ENCODE measurements around the gene NTF4.

The NTF4 gene, protein sequence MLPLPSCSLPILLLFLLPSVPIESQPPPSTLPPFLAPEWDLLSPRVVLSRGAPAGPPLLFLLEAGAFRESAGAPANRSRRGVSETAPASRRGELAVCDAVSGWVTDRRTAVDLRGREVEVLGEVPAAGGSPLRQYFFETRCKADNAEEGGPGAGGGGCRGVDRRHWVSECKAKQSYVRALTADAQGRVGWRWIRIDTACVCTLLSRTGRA

DNA sequence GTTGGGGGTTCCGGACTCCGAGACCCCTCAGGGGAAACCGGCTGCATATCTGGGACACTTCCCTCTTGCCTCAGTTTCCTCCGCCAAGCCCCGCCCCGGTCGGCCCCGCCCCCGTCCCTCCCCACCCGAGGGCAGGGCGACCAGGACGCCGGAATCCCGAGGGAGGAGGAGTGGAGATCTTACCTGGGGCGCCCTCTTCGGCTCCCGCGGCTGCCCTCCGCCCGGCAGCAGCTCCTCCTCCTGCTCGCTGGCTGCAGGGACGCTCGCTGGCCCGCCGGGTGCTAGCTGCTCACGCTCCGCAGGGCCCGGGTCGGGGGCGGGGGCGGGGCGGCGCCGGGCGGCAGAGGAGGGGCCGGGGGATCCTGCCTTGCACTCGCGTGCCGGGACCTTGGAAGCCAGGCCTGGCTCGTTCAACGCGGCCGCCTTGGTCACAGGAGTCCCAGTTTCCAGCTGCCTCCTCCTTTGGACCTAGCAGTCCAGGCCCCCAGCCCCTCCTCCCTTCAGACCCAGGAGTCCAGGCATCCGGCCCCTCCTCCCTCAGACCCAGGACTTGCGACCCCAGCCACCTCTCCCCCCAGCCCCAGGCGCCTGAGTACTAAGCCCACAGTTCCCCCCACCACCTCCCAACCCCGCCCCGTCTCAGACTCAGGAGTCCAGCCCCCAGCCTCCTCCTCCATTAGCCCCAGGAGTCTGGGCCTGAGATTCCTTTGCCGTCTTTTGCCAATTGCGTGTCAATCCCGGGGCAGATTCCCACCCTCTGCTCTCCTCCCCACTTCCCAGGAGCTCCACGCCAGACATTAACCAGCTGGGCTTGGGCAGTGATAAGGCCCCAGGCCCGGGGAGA, at the start of gene NTF4:
Gene NTF4 (minus strand): TSS at position 51 of the 844 bp plus-strand sequence. CDS start 2,821 bp downstream, outside the sequence.
- in situ Hi-C loops (cut with MboI; ENCODE audit: low pct_unique_long_range_greater_than_20kb, low sequenced_read_pairs, unreplicated experiment): no loop called here
- TF ChIP-seq, protein P1, sequence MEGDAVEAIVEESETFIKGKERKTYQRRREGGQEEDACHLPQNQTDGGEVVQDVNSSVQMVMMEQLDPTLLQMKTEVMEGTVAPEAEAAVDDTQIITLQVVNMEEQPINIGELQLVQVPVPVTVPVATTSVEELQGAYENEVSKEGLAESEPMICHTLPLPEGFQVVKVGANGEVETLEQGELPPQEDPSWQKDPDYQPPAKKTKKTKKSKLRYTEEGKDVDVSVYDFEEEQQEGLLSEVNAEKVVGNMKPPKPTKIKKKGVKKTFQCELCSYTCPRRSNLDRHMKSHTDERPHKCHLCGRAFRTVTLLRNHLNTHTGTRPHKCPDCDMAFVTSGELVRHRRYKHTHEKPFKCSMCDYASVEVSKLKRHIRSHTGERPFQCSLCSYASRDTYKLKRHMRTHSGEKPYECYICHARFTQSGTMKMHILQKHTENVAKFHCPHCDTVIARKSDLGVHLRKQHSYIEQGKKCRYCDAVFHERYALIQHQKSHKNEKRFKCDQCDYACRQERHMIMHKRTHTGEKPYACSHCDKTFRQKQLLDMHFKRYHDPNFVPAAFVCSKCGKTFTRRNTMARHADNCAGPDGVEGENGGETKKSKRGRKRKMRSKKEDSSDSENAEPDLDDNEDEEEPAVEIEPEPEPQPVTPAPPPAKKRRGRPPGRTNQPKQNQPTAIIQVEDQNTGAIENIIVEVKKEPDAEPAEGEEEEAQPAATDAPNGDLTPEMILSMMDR (IDR thresholded peaks at IDR 0.05; ENCODE audit: extremely low read depth, insufficient read depth, missing control alignments): no peak
- no peak for DNase-seq (ENCODE audit: low spot score)

DNA sequence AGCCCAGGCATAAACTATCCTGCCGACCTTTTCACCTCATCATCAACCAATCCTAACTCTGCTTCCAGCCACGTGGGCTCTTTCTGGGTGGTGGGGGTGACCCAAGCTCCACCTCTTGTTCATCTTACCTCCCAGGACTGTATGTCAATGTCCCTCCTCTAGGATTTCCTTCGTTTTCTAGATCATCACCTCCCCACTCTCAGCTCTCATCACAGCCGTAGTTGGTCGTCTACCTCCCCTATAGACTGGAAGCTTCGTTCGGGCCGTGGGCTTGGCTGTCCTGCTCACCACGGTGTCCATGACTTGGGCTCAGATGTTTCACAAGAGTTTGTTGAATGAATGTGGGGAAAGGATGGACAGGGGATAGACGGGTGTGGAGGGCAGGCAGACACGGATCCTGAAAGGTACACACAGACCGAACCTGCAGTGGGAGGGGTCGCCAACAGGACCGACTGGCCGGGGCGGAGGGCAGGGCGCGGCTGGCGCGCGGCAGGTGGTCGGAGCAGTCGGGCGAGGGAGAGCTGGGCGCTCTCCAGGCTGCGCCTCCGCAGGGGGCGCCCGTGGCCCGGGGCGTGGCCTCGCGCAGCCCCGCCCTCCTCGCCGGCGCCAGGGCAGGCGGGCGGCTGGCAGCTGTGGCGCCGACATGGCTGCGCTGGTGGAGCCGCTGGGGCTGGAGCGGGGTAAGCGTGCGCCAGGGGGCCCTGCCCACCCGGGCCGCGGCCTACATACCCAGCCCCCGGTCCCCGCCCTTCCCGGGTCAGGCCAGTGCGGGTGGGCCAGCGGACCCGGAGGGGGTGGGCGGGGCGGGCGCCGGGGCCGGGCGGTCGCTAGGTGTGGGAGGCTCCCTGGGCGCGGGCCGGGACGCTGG, 49.4 kb upstream of the NTF4 start, which contains the start of gene LIN7B:
Gene LIN7B (plus strand): TSS at position 609 of the 868 bp plus-strand sequence. CDS start 35 bp downstream, at position 644.
- TF ChIP-seq, protein P1 (IDR thresholded peaks at IDR 0.05; ENCODE audit: extremely low read depth, insufficient read depth, missing control alignments): peak; percentile 74
- peak; percentile 96 for DNase-seq (ENCODE audit: low spot score)
- in situ Hi-C loops (cut with MboI; ENCODE audit: low pct_unique_long_range_greater_than_20kb, low sequenced_read_pairs, unreplicated experiment): no loop called here

DNA sequence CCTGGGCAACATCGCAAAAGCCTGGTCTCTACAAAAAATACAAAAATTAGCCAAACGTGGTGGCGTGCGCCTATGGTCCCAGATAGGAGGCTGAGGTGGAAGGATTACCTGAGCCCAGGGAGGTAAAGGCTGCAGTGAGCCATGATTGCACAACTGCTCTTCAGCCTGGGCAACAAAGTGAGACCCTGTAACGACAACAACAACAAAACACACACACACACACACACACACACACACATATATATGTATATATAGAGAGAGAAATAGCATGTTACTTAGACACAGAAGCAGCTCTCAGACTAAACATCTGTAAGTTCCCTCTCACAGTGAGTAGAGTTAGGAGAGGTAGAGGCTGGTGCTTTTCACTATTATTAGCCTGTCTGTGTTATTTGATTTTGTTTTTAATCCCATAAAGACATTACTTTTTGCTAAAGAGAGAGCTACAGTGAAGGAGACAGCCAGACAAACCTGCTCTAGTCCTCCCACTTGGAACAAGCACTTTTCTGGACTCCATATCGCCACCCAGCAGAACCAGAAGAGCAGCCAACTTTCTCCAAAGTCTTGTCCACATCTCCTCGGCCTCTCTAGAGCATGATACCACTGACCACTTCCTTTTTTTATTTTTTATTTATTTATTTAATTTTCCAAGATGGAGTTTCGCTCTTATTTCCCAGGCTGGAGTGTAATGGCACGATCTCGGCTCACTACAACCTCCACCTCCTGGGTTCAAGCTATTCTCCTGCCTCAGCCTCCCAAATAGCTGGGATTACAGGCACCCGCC, 46.8 kb upstream of the NTF4 start:
- no peak for DNase-seq (ENCODE audit: low spot score)
- TF ChIP-seq, protein P1 (IDR thresholded peaks at IDR 0.05; ENCODE audit: extremely low read depth, insufficient read depth, missing control alignments): no peak
- in situ Hi-C loops (cut with MboI; ENCODE audit: low pct_unique_long_range_greater_than_20kb, low sequenced_read_pairs, unreplicated experiment): no loop called here

DNA sequence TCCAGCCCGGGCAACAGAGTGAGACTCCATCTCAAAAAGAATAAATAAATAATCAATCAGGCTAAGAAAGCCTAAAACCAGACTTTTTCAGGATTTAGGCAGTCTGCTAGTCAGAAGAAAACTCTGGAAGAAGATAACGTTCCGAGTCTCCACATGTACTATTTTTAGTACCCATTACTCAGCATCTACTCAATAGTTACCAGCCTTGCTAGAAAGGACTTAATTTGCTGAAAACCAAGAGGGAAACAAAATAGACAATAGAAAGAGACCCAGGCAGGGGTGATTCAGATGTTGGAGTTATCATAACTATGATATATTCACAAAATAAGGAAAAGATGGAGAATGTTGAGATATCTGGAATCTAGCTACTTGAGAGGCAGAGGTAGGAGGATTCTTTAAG, 45.9 kb upstream of the NTF4 start:
- in situ Hi-C loops (cut with MboI; ENCODE audit: low pct_unique_long_range_greater_than_20kb, low sequenced_read_pairs, unreplicated experiment): no loop called here
- no peak for DNase-seq (ENCODE audit: low spot score)
- TF ChIP-seq, protein P1 (IDR thresholded peaks at IDR 0.05; ENCODE audit: extremely low read depth, insufficient read depth, missing control alignments): no peak

DNA sequence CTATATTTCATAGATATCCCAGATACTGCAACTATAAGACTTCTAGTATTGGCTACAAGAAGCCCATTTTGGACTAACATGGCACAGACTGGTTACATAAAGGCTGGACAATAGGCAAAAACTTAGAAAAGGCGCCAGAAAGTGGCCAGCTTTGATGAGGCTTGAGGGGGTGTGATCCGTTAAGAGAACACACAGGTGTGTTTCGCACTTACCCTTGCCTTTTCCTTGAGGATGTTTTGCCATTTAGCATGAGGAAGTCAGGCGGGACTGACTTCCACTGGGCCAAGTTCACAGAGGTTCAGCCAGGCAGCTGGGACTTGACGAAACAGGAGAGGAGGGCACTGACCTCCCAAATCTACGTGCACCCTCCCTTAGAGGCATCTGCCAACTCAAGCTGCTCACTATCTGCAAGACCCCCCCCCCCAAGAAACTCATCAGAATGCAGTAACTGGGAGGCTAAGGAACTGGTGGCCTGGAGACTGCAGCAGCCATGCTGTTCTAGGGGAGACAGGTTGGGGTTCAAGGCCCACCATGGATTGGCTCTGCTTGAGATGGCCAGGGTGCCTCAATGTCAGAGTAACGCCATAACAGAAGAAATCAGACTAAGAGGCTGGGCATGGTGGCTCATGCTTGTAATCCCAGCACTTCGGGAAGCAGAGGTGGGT, 45.1 kb upstream of the NTF4 start:
- TF ChIP-seq, protein P1 (IDR thresholded peaks at IDR 0.05; ENCODE audit: extremely low read depth, insufficient read depth, missing control alignments): no peak
- in situ Hi-C loops (cut with MboI; ENCODE audit: low pct_unique_long_range_greater_than_20kb, low sequenced_read_pairs, unreplicated experiment): no loop called here
- no peak for DNase-seq (ENCODE audit: low spot score)
